NCI-H2081 treated with DMSO at 0.1 percent for 48 hours (cell line): Measurements from ENCODE around the gene NRIP1.

Experiments used
- DNase-seq: peaks from one replicate; lab custom pipeline; 2025; lab: John Stamatoyannopoulos, UW

The NRIP1 gene

DNA sequence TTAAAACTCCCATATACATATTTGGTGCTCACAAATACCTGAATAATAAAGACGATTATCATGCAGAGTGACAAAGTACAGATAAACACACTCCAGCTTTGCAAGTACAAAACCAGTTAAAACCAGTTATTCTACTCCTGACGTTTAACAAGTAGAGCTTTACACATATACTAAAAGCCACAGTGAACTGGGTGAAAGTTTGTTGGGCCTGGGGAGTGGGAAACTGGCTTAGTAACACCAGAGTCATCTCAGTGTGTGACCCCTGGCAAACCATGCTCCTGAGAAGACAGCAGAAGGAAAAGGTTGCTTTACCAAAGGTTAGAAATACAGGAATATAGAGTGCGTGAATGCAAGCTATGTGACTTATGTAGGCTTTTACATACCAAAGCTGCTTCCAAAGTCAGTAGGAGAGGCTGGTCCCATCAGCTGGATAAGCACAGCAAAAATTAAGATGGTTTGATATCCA, 148.1 kb downstream of the NRIP1 start:
- DNase-seq, result no peak

DNA sequence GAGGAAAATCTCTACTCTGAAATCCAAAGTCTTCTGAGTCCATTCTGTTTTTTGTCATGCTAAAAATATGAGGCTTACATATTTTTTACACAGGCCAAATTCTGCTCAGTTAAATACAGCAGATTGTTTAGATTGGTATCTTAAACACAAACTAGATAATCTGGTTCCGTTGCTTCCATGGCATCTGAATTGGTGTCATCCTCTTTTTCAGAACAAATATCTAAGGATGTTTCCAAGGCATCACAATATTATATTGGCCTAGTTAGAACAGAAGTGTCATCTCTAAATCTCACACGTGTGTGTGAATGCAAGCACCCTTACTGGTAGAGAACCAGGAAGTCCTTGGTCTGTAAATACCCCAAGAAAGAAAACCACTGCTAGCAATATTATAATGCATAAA, 151.2 kb downstream of the NRIP1 start:
- no peak for DNase-seq

DNA sequence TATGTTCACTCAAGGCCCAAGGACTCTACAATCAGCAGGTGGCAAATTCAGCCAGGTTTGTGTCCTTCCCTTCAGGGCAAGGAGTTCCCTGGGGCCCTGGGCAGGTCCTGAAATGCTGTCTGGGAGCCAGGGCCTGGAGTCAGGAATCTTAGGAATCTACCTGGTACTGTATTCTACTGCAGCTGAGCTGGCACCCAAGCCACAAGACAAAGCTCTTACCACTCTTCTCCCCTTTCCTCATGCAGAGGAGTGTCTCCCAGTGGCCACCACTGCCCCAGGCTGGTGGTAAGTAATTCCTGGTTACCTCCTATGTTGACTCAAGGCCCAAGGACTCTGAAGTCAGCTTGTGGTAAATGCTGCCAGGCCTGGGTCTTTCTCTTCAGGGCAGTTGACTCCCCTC, 153.4 kb downstream of the NRIP1 start:
- no peak for DNase-seq
